BLaER1 (cell line): Measurements from ENCODE around the gene TMEM9.

Experiments used
- H3K27ac ChIP-seq: shearing (Covaris generic); formaldehyde crosslinking; 2 replicates; pipeline ENCODE4 v1.8.1; 2022
- H3K27me3 ChIP-seq: shearing (Covaris generic); formaldehyde crosslinking; 2 replicates; pipeline ENCODE4 v1.8.1; 2022
- H3K36me3 ChIP-seq: shearing (Covaris generic); formaldehyde crosslinking; 2 replicates; pipeline ENCODE4 v1.8.1; 2022
- H3K4me1 ChIP-seq: shearing (Covaris generic); formaldehyde crosslinking; 2 replicates; pipeline ENCODE4 v1.8.1; 2022
- H3K4me2 ChIP-seq: shearing (Covaris generic); formaldehyde crosslinking; 2 replicates; pipeline ENCODE4 v1.8.1; 2022
- H3K4me3 ChIP-seq: shearing (Covaris generic); formaldehyde crosslinking; 2 replicates; pipeline ENCODE4 v1.8.1; 2022
- H3K9ac ChIP-seq: shearing (Covaris generic); formaldehyde crosslinking; 2 replicates; pipeline ENCODE4 v1.8.1; 2022
- H3K9me3 ChIP-seq: shearing (Covaris generic); formaldehyde crosslinking; 2 replicates; pipeline ENCODE4 v1.8.1; 2022
- H4K20me1 ChIP-seq: shearing (Covaris generic); formaldehyde crosslinking; 2 replicates; pipeline ENCODE4 v1.8.1; 2022
- Cebpa-rat ChIP-seq: shearing (Covaris generic); IDR thresholded peaks from 2 replicates; pipeline ENCODE4 v1.8.1; 2022

TMEM9 gene

GRCh38 chr1:201142011-201142848, 12.0 kb downstream of the TMEM9 start:
- H3K9me3 ChIP-seq = no peaks in the 10 kb centered on the region
- peak overlapping the region; percentile 72 for H3K4me2 ChIP-seq
- peak overlapping the region; percentile 87; the same call in 1 of the 2 replicates for H3K27ac ChIP-seq
- H3K27me3 ChIP-seq = no peaks in the 10 kb centered on the region
- H3K4me3 ChIP-seq = no peak overlapping the region
- H4K20me1 ChIP-seq = no peaks in the 10 kb centered on the region
- no peak overlapping the region; the same call in 1 of the 2 replicates for H3K9ac ChIP-seq
- peaks cover 61% of the 10 kb centered on the region for H3K4me1 ChIP-seq
- no peak for TF ChIP-seq Cebpa-rat
- peaks cover 57% of the 10 kb centered on the region for H3K36me3 ChIP-seq

DNA sequence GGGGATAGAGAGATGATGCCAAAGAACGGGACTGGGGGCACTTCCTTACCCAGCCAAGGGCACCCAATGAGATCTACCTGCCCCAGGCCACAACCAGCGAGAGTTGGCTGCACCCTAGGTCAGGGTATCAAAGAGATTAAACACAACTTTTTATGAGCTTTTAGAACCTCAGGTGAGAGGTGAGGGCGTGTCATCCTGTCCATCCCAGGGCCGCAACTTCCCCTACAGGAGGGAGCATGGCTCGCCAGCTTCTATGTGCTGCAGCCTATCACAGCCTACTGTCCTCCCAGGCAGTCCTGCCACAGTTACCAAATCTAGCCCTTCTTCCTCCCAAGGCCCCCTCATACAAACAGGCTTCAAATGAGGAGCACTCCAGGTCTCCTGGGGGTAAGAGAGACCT, 12.9 kb downstream of the TMEM9 start:
- peak overlapping the region; percentile 87; the same call in 1 of the 2 replicates for H3K27ac ChIP-seq
- H3K9me3 ChIP-seq = no peaks in the 10 kb centered on the region
- no peaks in the 10 kb centered on the region for H4K20me1 ChIP-seq
- H3K36me3 ChIP-seq = peaks cover 49% of the 10 kb centered on the region
- no peaks in the 10 kb centered on the region for H3K27me3 ChIP-seq
- no peak overlapping the region for H3K4me3 ChIP-seq
- peaks cover 69% of the 10 kb centered on the region for H3K4me1 ChIP-seq
- H3K9ac ChIP-seq = no peak overlapping the region
- no peak for TF ChIP-seq Cebpa-rat
- H3K4me2 ChIP-seq = peak overlapping the region; percentile 72

- peak overlapping the region; percentile 72 for H3K4me2 ChIP-seq
- H3K4me3 ChIP-seq = peak overlapping the region; percentile 44; the same call in 1 of the 2 replicates
- no peaks in the 10 kb centered on the region for H3K27me3 ChIP-seq
- H3K27ac ChIP-seq = peak overlapping the region; percentile 87
- H3K36me3 ChIP-seq = peaks cover 44% of the 10 kb centered on the region
- no peaks in the 10 kb centered on the region for H4K20me1 ChIP-seq
- TF ChIP-seq Cebpa-rat = no peak
- H3K4me1 ChIP-seq = peaks cover 74% of the 10 kb centered on the region
- H3K9me3 ChIP-seq = no peaks in the 10 kb centered on the region
- H3K9ac ChIP-seq = peak overlapping the region; percentile 63
Measured at GRCh38 chr1:201140941-201141260, 13.4 kb downstream of the TMEM9 start.

DNA sequence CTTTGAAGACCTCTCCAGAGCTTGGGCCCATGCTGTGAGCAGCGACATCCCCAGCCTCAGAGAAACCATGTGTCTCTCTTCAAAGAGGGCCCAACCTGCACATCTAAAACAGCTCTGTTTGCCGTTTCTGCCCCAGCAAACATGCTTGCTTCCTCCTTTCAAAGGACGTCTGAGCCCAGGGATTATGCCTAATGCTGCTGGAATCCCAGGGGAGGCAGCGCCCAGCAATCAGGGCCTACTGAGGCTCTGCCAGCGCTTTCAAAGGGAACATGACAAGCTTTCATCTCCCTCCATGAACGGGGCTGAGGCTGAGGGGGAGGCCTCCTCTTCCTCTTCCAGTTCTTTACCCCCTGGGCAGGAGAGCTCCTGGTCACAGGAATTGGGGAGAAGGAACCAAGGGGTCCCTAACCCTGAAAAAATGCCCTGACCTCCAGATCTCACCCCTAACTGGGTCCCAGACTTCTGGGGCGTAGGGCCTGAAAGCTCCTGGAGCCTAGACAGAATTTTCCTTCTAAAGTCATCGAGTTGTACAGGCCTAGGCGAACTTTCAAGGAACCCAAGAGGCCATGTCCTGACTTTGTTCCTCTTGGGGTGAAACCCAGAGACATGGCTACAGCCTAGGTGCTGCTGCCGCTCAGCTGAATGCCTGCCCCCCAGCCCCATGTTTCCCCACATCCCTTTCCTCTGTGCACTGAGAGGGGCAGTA, 13.9 kb downstream of the TMEM9 start:
- Histone ChIP-seq H3K4me2 (peak overlapping the region; percentile 72), H4K20me1 (no peaks in the 10 kb centered on the region), H3K4me3 (peak overlapping the region; percentile 44; the same call in 1 of the 2 replicates), H3K9ac (peak overlapping the region; percentile 63), H3K4me1 (peaks cover 79% of the 10 kb centered on the region), H3K9me3 (no peaks in the 10 kb centered on the region), H3K36me3 (peaks cover 41% of the 10 kb centered on the region), H3K27me3 (no peaks in the 10 kb centered on the region), H3K27ac (peak overlapping the region; percentile 87)
- TF ChIP-seq Cebpa-rat = no peak

DNA sequence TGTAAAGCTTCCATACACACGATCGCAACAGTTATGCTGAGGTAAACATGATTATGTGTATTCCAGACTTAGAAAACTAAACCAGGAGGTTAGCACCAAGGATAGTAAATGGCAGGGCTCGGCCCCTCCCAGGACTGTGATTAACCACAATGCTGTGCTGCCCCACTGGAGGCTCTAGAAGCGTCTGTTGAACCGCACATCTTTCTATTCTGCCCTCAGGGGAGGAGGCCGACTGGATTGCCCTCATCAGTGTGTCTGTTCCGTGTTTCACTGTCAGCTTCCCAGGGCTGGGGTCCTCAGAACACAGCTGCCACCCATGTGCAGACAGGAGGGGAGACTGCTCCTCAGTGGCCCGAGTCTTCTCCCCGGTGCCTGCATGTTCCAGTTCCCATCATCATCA, 14.5 kb downstream of the TMEM9 start:
- peak overlapping the region; percentile 87 for H3K27ac ChIP-seq
- no peaks in the 10 kb centered on the region for H4K20me1 ChIP-seq

DNA sequence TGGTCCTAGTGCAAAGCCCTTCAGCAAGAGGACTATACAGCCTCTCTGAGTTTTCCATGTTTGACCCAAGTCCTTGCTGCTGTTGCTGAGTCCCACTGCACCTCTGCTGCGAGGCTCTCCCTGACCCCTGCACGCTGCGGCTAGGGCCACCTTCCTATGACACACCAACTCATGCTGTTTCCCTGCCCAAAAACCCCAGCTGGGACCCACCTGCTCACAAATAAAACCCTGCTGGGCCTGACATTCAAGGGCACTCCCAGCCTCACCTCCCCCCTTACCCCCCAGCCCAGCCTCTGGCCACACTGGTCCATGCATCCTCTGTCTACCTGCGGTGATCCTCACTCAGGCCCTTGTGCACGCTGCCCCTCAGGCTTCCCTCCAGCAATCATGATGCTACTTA, 15.0 kb downstream of the TMEM9 start:
- Histone ChIP-seq H3K36me3 (peaks cover 41% of the 10 kb centered on the region), H3K27me3 (no peaks in the 10 kb centered on the region), H3K4me3 (peak overlapping the region; percentile 44), H4K20me1 (no peaks in the 10 kb centered on the region), H3K27ac (peak overlapping the region; percentile 87), H3K4me2 (peak overlapping the region; percentile 72), H3K4me1 (peaks cover 90% of the 10 kb centered on the region), H3K9me3 (no peaks in the 10 kb centered on the region), H3K9ac (peak overlapping the region; percentile 63)
- no peak for TF ChIP-seq Cebpa-rat

More for the DNA sequence above, 14.5 kb downstream of the TMEM9 start:
- TF ChIP-seq Cebpa-rat = no peak
- H3K9me3 ChIP-seq = no peaks in the 10 kb centered on the region
- H3K9ac ChIP-seq = peak overlapping the region; percentile 63
- H3K4me2 ChIP-seq = peak overlapping the region; percentile 72
- no peaks in the 10 kb centered on the region for H3K27me3 ChIP-seq
- peak overlapping the region; percentile 44 for H3K4me3 ChIP-seq
- H3K36me3 ChIP-seq = peaks cover 41% of the 10 kb centered on the region
- peaks cover 85% of the 10 kb centered on the region for H3K4me1 ChIP-seq

GRCh38 chr1:201138311-201138840, 15.9 kb downstream of the TMEM9 start:
- Histone ChIP-seq H3K4me1 (peaks cover 97% of the 10 kb centered on the region), H4K20me1 (no peaks in the 10 kb centered on the region), H3K9me3 (no peaks in the 10 kb centered on the region), H3K4me3 (peak overlapping the region; percentile 44), H3K27ac (peak overlapping the region; percentile 87), H3K27me3 (no peaks in the 10 kb centered on the region), H3K4me2 (peak overlapping the region; percentile 72), H3K36me3 (peaks cover 39% of the 10 kb centered on the region), H3K9ac (peak overlapping the region; percentile 63)
- TF ChIP-seq Cebpa-rat = no peak

GRCh38 chr1:201137579-201138310, 16.5 kb downstream of the TMEM9 start:
- Histone ChIP-seq H3K36me3 (peaks cover 35% of the 10 kb centered on the region), H4K20me1 (no peaks in the 10 kb centered on the region)
- no peak for TF ChIP-seq Cebpa-rat

DNA sequence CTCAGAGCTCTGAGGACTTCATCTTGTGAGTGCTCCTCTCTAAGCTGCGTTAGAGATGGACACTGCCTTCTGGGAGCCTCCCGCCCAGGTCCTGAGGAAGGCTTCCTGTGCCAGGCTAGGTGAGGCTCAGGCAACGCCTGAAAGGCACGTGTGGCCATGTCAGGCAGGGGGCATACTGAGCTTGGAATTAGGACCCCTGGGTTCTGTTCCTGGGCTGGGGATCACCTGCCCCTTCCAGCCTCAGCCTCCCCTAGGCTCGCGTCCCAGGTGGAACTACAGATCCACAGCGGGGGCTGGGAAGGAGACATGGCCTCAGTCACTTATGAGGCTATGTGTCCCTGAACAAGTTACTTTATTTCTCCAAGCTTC, 17.3 kb downstream of the TMEM9 start:
- Histone ChIP-seq H3K36me3 (peaks cover 28% of the 10 kb centered on the region), H3K27me3 (no peaks in the 10 kb centered on the region), H3K9ac (peak overlapping the region; percentile 54; the same call in 1 of the 2 replicates), H3K4me1 (peaks cover 98% of the 10 kb centered on the region), H3K9me3 (no peaks in the 10 kb centered on the region), H3K4me2 (peak overlapping the region; percentile 72), H4K20me1 (no peaks in the 10 kb centered on the region), H3K4me3 (no peak overlapping the region; the same call in 1 of the 2 replicates), H3K27ac (peak overlapping the region; percentile 87)
- no peak for TF ChIP-seq Cebpa-rat

More at GRCh38 chr1:201137579-201138310, 16.5 kb downstream of the TMEM9 start:
- no peaks in the 10 kb centered on the region for H3K27me3 ChIP-seq
- no peaks in the 10 kb centered on the region for H3K9me3 ChIP-seq
- peak overlapping the region; percentile 63 for H3K9ac ChIP-seq
- H3K27ac ChIP-seq = peak overlapping the region; percentile 87
- peaks cover 98% of the 10 kb centered on the region for H3K4me1 ChIP-seq
- H3K4me3 ChIP-seq = peak overlapping the region; percentile 44; the same call in 1 of the 2 replicates
- peak overlapping the region; percentile 72 for H3K4me2 ChIP-seq
